ENCODE data around the gene ECE2.

The ECE2 gene

DNA sequence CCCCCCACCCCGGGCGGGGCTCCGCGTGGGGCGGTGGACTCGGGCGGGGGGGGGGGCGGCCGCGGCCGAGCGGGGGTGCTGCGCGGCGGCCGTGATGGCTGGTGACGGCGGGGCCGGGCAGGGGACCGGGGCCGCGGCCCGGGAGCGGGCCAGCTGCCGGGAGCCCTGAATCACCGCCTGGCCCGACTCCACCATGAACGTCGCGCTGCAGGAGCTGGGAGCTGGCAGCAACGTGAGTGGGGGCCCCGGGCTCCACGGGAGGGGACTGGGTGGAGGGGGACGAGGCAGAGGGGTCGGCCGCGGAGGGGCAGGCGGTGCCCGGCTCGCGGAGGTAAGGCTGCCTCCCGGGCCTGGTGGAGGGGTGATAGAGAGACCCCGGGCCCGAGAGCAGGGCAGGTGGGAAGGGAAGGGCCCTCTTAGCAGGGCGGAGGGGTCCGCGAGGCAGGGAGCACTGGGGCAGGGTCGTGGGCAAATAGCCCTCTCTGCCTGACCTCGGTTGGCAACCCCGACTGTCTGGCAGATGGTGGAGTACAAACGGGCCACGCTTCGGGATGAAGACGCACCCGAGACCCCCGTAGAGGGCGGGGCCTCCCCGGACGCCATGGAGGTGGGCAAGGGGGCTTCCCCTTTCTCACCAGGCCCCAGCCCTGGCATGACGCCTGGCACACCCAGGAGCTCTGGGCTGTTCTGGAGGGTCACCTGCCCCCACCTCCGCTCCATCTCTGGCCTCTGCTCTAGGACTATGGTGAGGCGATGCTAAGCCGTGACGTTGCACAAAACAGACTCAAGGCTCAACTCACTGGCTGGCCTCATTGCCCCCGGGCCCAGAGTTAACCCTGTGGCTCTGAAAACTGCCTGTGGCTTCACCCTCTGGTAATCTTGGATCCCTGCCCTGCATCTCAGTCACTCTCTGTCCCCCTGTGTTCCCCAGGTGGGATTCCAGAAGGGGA, at the start of gene ECE2:
Gene ECE2 (plus strand): TSS at position 62 of the 950 bp plus-strand sequence. CDS start 132 bp downstream, at position 194.
- DNase-seq (ENCODE audit: extremely low read depth, low read depth): no peak
- H3K4me3 ChIP-seq (replicated peaks; ENCODE audit: low read depth, low read length): no peak within 1 kb of the TSS
- TF ChIP-seq CTCF (IDR thresholded peaks at IDR 0.05; ENCODE audit: low read depth, low read length, missing control alignments): no peak

GRCh38 chr3:184227481-184227935, 48.3 kb upstream of the ECE2 start:
- peak; percentile 85 for TF ChIP-seq CTCF (IDR thresholded peaks at IDR 0.05; ENCODE audit: low read depth, low read length, missing control alignments)
- H3K4me3 ChIP-seq (replicated peaks; ENCODE audit: low read depth, low read length): no peak overlapping the region
- no peak for DNase-seq (ENCODE audit: extremely low read depth, low read depth)

DNA sequence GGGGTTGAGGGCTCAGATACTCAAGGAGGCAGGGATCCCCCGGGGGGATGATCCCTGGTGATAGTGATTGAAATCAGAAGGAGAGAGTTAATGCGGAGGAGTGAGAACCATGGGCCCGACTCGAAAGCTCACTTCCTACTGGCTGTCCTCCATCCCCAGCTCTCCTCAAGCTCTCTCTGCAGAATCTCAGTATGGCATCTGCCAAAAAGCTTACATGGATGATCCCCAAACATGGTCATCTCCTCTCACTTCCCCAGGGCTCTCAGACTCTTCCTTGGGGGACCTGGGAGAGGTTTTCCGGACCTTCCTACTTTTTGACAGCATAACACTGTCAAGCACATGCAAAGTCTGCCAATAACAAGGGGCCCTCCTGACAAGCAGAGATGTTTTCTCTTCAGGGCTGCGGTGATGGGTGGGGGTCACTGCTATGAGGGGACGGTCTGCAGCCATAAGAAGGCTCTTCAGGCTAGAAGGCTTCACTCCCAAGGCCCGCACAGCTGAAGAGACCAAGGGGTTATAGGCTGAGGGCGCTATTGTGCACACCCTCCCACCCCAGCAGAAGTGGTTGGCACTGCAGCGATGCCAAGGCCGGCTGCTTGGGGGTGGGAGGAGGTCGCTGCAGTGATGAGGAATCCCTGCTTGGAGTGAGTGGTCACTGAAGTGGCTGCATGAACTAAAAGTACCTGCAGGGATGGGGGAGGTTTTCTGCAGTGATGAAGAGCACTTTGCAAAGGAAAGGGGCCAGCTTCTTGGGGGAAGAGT, 47.3 kb upstream of the ECE2 start:
- no peak overlapping the region for H3K4me3 ChIP-seq (replicated peaks; ENCODE audit: low read depth, low read length)
- no peak for TF ChIP-seq CTCF (IDR thresholded peaks at IDR 0.05; ENCODE audit: low read depth, low read length, missing control alignments)

GRCh38 chr3:184229394-184230080, 46.3 kb upstream of the ECE2 start, which contains the start of gene VWA5B2:
Gene VWA5B2, plus strand, starts transcription at chr3:184229585. Its CDS starts 944 bp downstream, at chr3:184230529.
- no peak for DNase-seq (ENCODE audit: extremely low read depth, low read depth)

More for the DNA sequence above, 47.3 kb upstream of the ECE2 start:
- no peak for DNase-seq (ENCODE audit: extremely low read depth, low read depth)

GRCh38 chr3:184230081-184230602, 45.7 kb upstream of the ECE2 start:
- TF ChIP-seq CTCF (IDR thresholded peaks at IDR 0.05; ENCODE audit: low read depth, low read length, missing control alignments): no peak
- H3K4me3 ChIP-seq (replicated peaks; ENCODE audit: low read depth, low read length): no peak overlapping the region; the same call in 1 of the 2 replicates
- no peak for DNase-seq (ENCODE audit: extremely low read depth, low read depth)

More at GRCh38 chr3:184229394-184230080, 46.3 kb upstream of the ECE2 start, which contains the start of gene VWA5B2:
- no peak for TF ChIP-seq CTCF (IDR thresholded peaks at IDR 0.05; ENCODE audit: low read depth, low read length, missing control alignments)
- peak within 1 kb of the TSS; percentile 22 for H3K4me3 ChIP-seq (replicated peaks; ENCODE audit: low read depth, low read length)

All from HFF-Myc (cell line).